Measurements from ENCODE around the gene TTC22.

Gene TTC22

DNA sequence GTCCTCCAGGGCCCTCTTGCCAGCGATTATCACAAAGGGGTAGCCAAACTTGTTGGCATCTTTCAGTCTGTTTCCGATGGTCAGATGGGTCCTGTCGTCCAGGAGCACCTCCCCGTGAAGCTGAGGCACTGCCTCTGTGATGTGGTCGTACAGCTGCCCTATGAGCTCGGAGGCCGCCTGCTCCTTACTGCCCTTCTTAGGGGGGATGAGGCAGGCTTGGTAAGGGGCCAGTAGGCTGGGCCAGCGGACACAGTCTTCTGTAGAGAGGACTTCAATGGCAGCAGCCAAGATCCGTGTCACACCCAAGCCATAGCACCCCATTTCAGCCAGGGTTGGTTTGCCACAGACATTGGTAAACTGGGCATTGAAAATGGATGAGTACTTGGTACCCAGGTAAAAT is 43.3 kb downstream of the TTC22 start:
- ATAC-seq (ENCODE audit: insufficient read depth, low read depth) (no peak), DNase-seq (no peak)
- H3K79me2 ChIP-seq (ENCODE audit: insufficient read depth, low read length), result peaks cover 3% of the 10 kb centered on the region; the same call in 1 of the 2 replicates
- TF ChIP-seq EZH2 (IDR thresholded peaks at IDR 0.05; ENCODE audit: borderline replicate concordance, low read depth, low read length, severe bottlenecking) (no peak), CTCF (IDR thresholded peaks at IDR 0.05; ENCODE audit: borderline replicate concordance, extremely low read depth, low read length, poor library complexity, severe bottlenecking) (no peak)
- peaks cover 30% of the 10 kb centered on the region for H3K36me3 ChIP-seq (ENCODE audit: insufficient read depth, low read length)
- no peaks in the 10 kb centered on the region; the same call in 1 of the 2 replicates for H4K20me1 ChIP-seq (ENCODE audit: insufficient read depth, low read length)
- no peak overlapping the region for H2AFZ ChIP-seq (ENCODE audit: low read depth, low read length)
- H3K9me3 ChIP-seq (ENCODE audit: insufficient read depth, low read length, severe bottlenecking), result no peaks in the 10 kb centered on the region
- no peak overlapping the region for H3K27ac ChIP-seq (ENCODE audit: low read length)
- no peak overlapping the region for H3K9ac ChIP-seq (ENCODE audit: low read depth, low read length)
- H3K4me1 ChIP-seq (ENCODE audit: insufficient read depth, low read length), result peaks cover 3% of the 10 kb centered on the region
- no peaks in the 10 kb centered on the region for H3K27me3 ChIP-seq (ENCODE audit: insufficient read depth, low read length, poor library complexity)
- no peak overlapping the region for H3K4me3 ChIP-seq (ENCODE audit: low read depth in 1 of 2, low read length in 2 of 2)
- H3K4me2 ChIP-seq (ENCODE audit: insufficient read depth, low read length), result no peak overlapping the region

DNA sequence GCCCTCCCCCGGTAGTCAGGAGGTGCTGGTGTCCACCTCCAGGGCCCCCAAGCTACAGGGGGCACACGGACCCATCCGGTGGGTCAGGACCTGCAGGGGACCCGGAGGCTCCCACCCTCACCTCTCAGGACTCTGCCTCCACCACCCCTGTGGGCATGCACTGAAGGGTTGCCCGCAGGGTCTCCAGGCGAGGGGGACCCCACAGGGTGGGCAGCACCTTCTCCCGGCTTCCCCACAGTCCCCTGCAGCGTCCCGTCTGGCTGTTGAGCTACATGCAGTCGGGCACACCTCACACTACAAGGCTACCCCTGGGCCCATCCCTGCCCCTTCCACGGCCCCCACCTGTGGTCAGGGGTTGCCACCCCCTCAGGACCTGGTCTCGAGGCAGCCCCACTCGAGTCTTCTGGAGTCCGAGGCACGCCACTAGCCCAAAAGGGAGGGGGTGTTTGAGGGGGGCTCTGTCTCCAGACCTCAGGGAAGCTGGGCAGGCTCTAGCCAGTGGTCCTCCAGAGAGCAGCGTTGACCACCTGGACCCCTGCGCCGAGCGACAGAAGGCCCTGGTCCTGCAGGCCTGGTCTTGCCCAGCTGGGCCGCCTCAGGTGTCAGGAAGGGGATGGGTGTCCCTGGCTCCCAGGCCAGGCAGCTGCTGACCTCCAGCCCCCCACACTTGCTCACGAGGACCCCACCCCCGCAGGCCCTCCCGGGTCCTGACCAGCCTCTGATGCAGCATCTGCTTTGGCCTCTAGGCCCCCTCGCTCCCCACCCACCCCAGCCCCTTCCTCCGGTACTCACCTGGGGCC is 46.4 kb downstream of the TTC22 start:
- H3K4me2 ChIP-seq (ENCODE audit: insufficient read depth, low read length), result no peak overlapping the region
- no peak for DNase-seq
- no peaks in the 10 kb centered on the region for H3K9me3 ChIP-seq (ENCODE audit: insufficient read depth, low read length, severe bottlenecking)
- ATAC-seq (ENCODE audit: insufficient read depth, low read depth), result no peak
- no peak overlapping the region for H3K9ac ChIP-seq (ENCODE audit: low read depth, low read length)
- no peak overlapping the region for H3K4me3 ChIP-seq (ENCODE audit: low read depth in 1 of 2, low read length in 2 of 2)
- H3K27me3 ChIP-seq (ENCODE audit: insufficient read depth, low read length, poor library complexity), result no peaks in the 10 kb centered on the region
- no peak overlapping the region for H3K27ac ChIP-seq (ENCODE audit: low read length)
- no peaks in the 10 kb centered on the region for H3K4me1 ChIP-seq (ENCODE audit: insufficient read depth, low read length)
- H2AFZ ChIP-seq (ENCODE audit: low read depth, low read length), result no peak overlapping the region
- TF ChIP-seq EZH2 (IDR thresholded peaks at IDR 0.05; ENCODE audit: borderline replicate concordance, low read depth, low read length, severe bottlenecking) (no peak), CTCF (IDR thresholded peaks at IDR 0.05; ENCODE audit: borderline replicate concordance, extremely low read depth, low read length, poor library complexity, severe bottlenecking) (no peak)
- H4K20me1 ChIP-seq (ENCODE audit: insufficient read depth, low read length), result no peaks in the 10 kb centered on the region; the same call in 1 of the 2 replicates
- H3K79me2 ChIP-seq (ENCODE audit: insufficient read depth, low read length), result no peaks in the 10 kb centered on the region
- H3K36me3 ChIP-seq (ENCODE audit: insufficient read depth, low read length), result peaks cover 30% of the 10 kb centered on the region

DNA sequence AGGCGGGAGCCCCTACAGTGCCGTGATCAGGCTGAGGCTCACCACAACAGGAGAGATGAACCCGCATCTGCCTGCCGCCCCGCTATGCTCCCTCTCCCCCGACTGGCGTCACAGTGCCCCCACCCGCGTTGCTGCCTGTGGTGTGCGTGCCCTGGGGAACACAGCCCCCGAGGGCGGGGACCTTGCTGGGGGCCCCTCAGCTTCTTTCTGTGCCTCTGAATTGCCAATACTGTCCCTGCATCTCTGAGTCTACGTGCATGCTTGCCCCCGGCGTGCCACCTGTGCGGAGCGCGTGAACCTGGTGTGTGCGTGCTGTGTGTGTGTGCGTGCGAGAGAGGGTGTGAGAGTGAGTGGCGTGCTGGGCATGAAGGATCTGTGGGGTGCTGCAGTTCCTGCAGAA is 47.1 kb downstream of the TTC22 start:
- TF ChIP-seq CTCF (IDR thresholded peaks at IDR 0.05; ENCODE audit: borderline replicate concordance, extremely low read depth, low read length, poor library complexity, severe bottlenecking) (no peak), EZH2 (IDR thresholded peaks at IDR 0.05; ENCODE audit: borderline replicate concordance, low read depth, low read length, severe bottlenecking) (no peak)
- H3K4me1 ChIP-seq (ENCODE audit: insufficient read depth, low read length), result no peaks in the 10 kb centered on the region
- H4K20me1 ChIP-seq (ENCODE audit: insufficient read depth, low read length), result no peaks in the 10 kb centered on the region; the same call in 1 of the 2 replicates
- H3K9me3 ChIP-seq (ENCODE audit: insufficient read depth, low read length, severe bottlenecking), result no peaks in the 10 kb centered on the region
- no peak overlapping the region for H3K4me3 ChIP-seq (ENCODE audit: low read depth in 1 of 2, low read length in 2 of 2)
- H3K9ac ChIP-seq (ENCODE audit: low read depth, low read length), result no peak overlapping the region
- H2AFZ ChIP-seq (ENCODE audit: low read depth, low read length), result no peak overlapping the region
- DNase-seq (peak; percentile 10), ATAC-seq (ENCODE audit: insufficient read depth, low read depth) (peak; percentile 31; the same call in 2 of the 3 replicates)
- H3K27me3 ChIP-seq (ENCODE audit: insufficient read depth, low read length, poor library complexity), result no peaks in the 10 kb centered on the region
- no peaks in the 10 kb centered on the region for H3K79me2 ChIP-seq (ENCODE audit: insufficient read depth, low read length)
- H3K4me2 ChIP-seq (ENCODE audit: insufficient read depth, low read length), result no peak overlapping the region
- peaks cover 30% of the 10 kb centered on the region for H3K36me3 ChIP-seq (ENCODE audit: insufficient read depth, low read length)
- H3K27ac ChIP-seq (ENCODE audit: low read length), result no peak overlapping the region
